ENCODE measurements around the gene SLX9.

SLX9 gene

DNA sequence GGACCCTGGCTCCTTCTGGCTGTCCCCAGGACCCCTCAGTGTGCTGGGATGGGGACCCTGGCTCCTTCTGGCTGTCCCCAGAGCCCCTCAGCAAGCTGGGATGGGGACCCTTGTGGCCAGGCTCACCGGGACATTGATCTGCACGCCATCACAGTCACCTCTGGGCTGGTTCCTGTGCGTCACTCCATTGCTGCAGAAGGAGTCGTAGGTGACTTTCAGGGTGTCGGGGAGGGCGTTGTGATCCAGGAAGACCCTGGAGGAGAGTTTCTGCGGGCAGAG is 46.6 kb upstream of the SLX9 start:
- no peak for TF ChIP-seq CTCF (IDR thresholded peaks at IDR 0.05; ENCODE audit: borderline replicate concordance, insufficient read depth, low read depth, low read length)
- H3K4me3 ChIP-seq (ENCODE audit: low read depth, low read length): no peak overlapping the region

DNA sequence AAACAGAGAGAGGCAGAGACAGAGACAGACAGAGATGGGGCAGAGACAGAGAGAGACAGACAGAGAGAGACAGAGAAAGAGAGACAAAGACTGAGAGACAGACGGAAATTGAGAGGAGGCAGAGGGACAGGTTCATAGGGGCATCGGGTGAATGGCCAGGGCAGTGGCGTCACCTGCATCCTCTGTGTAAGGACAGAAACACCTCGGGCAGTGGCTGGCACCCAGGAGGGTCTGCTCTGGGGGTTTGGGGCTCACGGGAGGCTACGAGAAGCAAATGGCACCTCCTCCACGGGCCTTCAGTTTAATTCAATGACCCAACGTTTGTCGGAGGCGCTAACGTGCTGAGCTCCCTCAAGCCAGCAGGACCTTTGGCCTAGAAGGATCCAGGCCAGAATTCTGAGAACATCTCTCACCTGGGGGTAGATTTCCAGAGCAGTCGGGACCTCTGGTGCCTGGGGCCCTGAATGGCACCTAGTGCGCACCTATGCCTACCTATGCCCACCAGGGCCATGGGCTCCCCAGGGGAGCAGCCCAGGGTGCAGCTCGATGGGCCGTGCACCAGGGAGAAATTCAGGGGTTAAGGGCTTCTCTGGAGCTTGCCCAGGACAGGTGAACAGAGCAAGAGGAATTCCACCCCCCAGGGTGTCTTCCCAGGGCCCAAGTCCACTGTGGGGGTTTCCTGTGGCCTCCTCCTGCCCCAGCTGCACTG is 45.7 kb upstream of the SLX9 start:
- TF ChIP-seq CTCF (IDR thresholded peaks at IDR 0.05; ENCODE audit: borderline replicate concordance, insufficient read depth, low read depth, low read length): no peak
- H3K4me3 ChIP-seq (ENCODE audit: low read depth, low read length): no peak overlapping the region

DNA sequence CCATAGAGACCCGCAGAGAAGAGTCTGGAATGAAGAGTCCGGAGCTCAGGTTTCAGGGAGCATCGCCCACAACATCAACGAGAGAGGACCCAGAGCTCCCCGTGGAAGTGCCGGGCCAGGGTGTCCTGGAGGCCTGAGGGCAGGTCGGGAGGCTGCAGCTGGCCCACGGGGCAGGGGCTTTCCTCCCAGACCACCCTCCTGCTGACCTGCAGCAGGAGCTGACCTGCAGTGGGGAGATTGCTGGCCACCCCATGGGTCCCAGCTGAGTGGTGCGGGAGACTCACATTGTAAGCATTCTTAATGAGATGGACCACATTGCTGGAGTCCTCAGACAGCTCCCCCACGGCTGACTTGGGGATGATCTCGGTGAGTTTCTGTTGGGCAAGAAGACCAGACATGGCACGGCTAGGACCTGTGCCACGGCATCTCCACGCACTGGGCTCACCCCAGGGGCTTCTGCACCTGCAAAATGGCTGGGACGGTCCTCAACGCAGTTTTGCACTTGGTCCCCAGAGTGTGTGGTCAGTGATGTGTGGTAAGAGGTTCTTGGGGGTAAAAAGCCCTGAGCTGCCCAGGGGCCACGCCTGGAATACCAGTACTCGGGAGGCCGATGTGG is 45.0 kb upstream of the SLX9 start:
- no peak for TF ChIP-seq CTCF (IDR thresholded peaks at IDR 0.05; ENCODE audit: borderline replicate concordance, insufficient read depth, low read depth, low read length)
- H3K4me3 ChIP-seq (ENCODE audit: low read depth, low read length): no peak overlapping the region

DNA sequence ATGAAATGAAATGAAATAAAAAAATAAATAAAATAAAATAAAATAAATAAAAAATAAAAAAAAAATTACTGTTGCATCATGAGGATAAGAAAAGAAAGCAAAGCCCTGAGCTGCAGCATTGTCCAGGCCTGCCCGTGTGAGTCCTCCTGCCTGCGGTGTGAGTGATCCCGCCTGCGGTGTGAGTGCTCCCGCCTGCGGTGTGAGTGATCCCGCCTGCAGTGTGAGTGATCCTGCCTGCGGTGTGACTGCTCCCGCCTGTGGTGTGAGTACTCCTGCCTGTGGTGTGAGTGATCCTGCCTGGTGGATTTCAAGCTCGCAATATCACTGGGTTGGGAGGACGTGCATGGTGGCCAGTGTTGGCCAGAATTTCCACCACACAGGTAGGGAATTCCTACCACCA is 44.0 kb upstream of the SLX9 start:
- TF ChIP-seq CTCF (IDR thresholded peaks at IDR 0.05; ENCODE audit: borderline replicate concordance, insufficient read depth, low read depth, low read length): no peak
- no peak overlapping the region for H3K4me3 ChIP-seq (ENCODE audit: low read depth, low read length)

GRCh38 chr21:44896561-44897286 is 43.1 kb upstream of the SLX9 start:
- H3K4me3 ChIP-seq (ENCODE audit: low read depth, low read length): no peak overlapping the region
- no peak for TF ChIP-seq CTCF (IDR thresholded peaks at IDR 0.05; ENCODE audit: borderline replicate concordance, insufficient read depth, low read depth, low read length)

DNA sequence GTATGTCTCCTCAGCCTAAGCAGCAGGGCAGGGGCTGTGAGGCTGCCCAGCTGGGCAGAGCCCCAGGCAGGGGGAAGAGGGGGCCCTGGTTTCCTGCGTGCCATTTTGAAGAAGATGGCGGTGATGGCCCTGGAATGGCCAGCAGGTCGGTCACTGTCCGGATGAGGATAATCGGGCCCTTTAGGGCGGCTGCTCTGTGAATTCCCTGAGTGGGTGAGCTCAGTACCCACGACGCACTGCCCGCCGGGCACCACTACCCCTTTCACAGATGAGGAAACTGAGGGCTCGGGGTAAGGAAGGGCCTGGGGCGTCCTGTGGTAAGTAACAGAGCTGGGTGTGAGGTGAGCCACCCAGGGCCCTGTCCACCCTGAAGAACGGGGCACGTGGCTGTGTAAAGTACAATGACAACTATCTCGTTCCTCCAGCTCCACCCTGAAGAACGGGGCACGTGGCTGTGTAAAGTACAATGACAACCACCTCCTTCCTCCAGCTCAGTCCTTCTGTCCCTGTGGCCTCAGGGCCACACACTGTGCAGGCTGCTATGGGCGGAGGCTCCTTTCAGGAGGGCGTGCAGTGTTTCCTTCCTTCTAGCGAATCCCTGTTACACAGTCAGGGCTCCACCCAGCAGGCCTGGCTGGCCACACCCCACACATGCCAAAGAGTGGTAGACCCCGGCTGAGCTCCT is 42.4 kb upstream of the SLX9 start:
- no peak overlapping the region for H3K4me3 ChIP-seq (ENCODE audit: low read depth, low read length)
- TF ChIP-seq CTCF (IDR thresholded peaks at IDR 0.05; ENCODE audit: borderline replicate concordance, insufficient read depth, low read depth, low read length): no peak

Data from GM12875 (cell line).